Spleen (tissue), 7 donors: ENCODE data around the gene CUL1.

ENCODE experiments used
- CTCF ChIP-seq, 11 experiments: fragments of 200-600 bp in 7 of 11; fragments of 450-650 bp in 4 of 11; sonication (generic) in 4 of 11; IDR thresholded peaks in 8 of 11; conservative IDR thresholded peaks in 3 of 11; 1 replicate in 7 of 11; 2 replicates in 4 of 11; pipeline versions ENCODE4 v1.4.0 to v1.8.0; 2016 to 2021; ENCODE audit warnings: antibody characterized with exemption in 11 of 11, inconsistent platforms in 4 of 11, mild to moderate bottlenecking in 1 of 11
- POLR2A ChIP-seq, 3 donors: fragments of 450-650 bp; IDR thresholded peaks; one replicate each; pipeline ENCODE4 v1.5.1; 2017; ENCODE audit warnings: antibody characterized with exemption in 3 of 3, mild to moderate bottlenecking in 1 of 3
- POLR2AphosphoS5 ChIP-seq, 3 donors: sonication (generic); formaldehyde crosslinking; IDR thresholded peaks; one replicate each; pipeline ENCODE4 v1.5.1; 2017; ENCODE audit warnings: antibody characterized with exemption in 3 of 3
- donor health status: DM: no; HTN: no; CAD: no; lungs with moderate emphysema.
- donor health status: DM: no; HTN: no; CAD: no.
- donor health status: DM: no; HTN: no; CAD: no.

- TF ChIP-seq CTCF (IDR thresholded peaks at IDR 0.05 in 8 of 11, conservative IDR thresholded peaks at IDR 0.05 in 3 of 11): no peak
- no peak for TF ChIP-seq POLR2AphosphoS5 (IDR thresholded peaks at IDR 0.05)
- TF ChIP-seq POLR2A (IDR thresholded peaks at IDR 0.05): no peak
Measured at GRCh38 chr7:148721390-148721789, 22.7 kb downstream of the CUL1 start.
